IPS DF 6.9 (cell line): Measurements from ENCODE around the gene PLXNB2.
A peak's percentile ranks its signal among the peaks of the same experiment; 100 is the strongest.

Experiments
- DNase-seq: peaks from one replicate; pipeline ENCODE4 v3.0.0-alpha.2; 2013; ENCODE audit warnings: low read depth, low spot score
- H3K27ac ChIP-seq: one replicate; pipeline ENCODE4 v1.5.1; 2013; ENCODE audit warnings: low read length, control low read depth
- H3K27me3 ChIP-seq: 2 replicates; pipeline ENCODE4 v1.6.1; 2013; ENCODE audit warnings: mild to moderate bottlenecking, low read length; ENCODE audit not compliant: control insufficient read depth, insufficient read depth
- H3K36me3 ChIP-seq: 2 replicates; pipeline ENCODE4 v1.6.1; 2013; ENCODE audit warnings: low read length; ENCODE audit not compliant: control insufficient read depth, insufficient read depth
- H3K4me1 ChIP-seq: 2 replicates; pipeline ENCODE4 v1.6.1; 2013; ENCODE audit warnings: low read length; ENCODE audit not compliant: control insufficient read depth, insufficient read depth
- H3K4me3 ChIP-seq: 2 replicates; pipeline ENCODE4 v1.5.1; 2013; ENCODE audit warnings: mild to moderate bottlenecking, low read length
- H3K9me3 ChIP-seq: 2 replicates; pipeline ENCODE4 v1.6.1; 2013; ENCODE audit warnings: low read length, inconsistent platforms; ENCODE audit not compliant: control insufficient read depth, insufficient read depth
- WGBS: extraction: QIAGEN DNeasy Blood & Tissue Kit; methylation state at CpG from one replicate; pipeline ENCODE4 v1.1.7; 2013; ENCODE audit warnings: mixed read lengths, missing lambda C conversion rate; ENCODE audit not compliant: insufficient read length, insufficient coverage; 5-methylcytosine and 5-hydroxymethylcytosine counted together

Gene PLXNB2

GRCh38 chr22:50250555-50251476 lies 56.6 kb downstream of the PLXNB2 start, which contains the start of gene HDAC10:
Gene HDAC10, minus strand, starts transcription at chr22:50251265. Its CDS starts 233 bp downstream, at chr22:50251032.
- no peak within 1 kb of the TSS for H3K27ac ChIP-seq
- peak within 1 kb of the TSS; percentile 78 for H3K4me3 ChIP-seq
- H3K4me1 ChIP-seq = peaks cover 6% of the 10 kb centered on the region; the same call in 1 of the 2 replicates
- no peaks in the 10 kb centered on the region for H3K27me3 ChIP-seq
- DNase-seq = no peak
- WGBS = no CpG with 5 or more reads among the region's 81 CpGs
- H3K9me3 ChIP-seq = no peaks in the 10 kb centered on the region
- H3K36me3 ChIP-seq = peaks cover 3% of the 10 kb centered on the region; the same call in 1 of the 2 replicates

- no peak overlapping the region for H3K27ac ChIP-seq
- DNase-seq = no peak
- H3K4me1 ChIP-seq = peaks cover 6% of the 10 kb centered on the region; the same call in 1 of the 2 replicates
- WGBS = no CpG with 5 or more reads among the region's 11 CpGs
- H3K27me3 ChIP-seq = no peaks in the 10 kb centered on the region
- peaks cover 3% of the 10 kb centered on the region; the same call in 1 of the 2 replicates for H3K36me3 ChIP-seq
- 0 out of 2 replicates have a peak overlapping the region, but pooled peaks have one; percentile 2 for H3K4me3 ChIP-seq
- H3K9me3 ChIP-seq = no peaks in the 10 kb centered on the region
Observed at GRCh38 chr22:50250249-50250554, 57.2 kb downstream of the PLXNB2 start.

GRCh38 chr22:50249341-50250248 lies 57.9 kb downstream of the PLXNB2 start:
- H3K4me3 ChIP-seq = 0 out of 2 replicates have a peak overlapping the region, but pooled peaks have one; percentile 2

DNA sequence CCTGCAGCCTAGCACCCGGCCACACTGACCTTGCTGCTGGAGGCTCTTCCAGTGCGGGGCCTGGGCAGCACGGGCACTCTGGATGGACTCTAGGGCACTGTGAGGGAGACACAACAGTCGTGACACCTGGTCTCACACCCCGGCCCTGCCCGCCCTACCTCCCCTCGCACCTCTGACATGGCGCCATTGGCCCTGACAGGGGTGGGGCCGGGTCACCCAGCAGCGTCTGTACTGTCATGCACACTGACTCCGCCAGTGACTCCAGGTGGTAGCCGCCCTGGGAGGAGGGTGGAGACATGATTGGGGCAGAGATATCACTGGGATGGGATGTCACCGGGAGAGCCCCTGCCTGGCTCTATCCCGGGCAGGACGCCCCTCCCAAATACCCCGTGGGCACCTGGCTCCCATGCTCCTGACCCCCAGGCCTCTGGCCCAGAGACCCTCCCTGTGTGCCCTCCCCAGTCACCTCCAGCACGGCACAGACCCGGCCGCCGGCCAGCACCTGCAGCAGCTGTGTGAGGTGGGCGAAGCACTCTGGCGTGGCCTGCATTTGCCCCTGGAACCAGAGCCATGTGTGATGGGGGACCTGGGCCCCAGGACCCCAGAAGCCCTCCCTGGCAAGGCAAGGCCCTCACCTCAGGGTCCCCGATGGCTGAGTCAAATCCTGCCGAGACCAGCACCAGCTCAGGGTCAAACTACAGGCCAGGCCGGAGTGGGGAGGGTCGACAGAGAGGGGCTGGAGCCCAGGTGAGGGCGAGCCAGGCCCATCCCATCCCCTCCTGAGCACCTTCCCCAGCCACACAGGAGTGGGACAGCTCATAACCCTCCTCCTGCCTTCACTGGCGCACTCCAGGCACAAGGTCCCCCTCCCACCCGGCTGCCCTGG lies 59.0 kb downstream of the PLXNB2 start:
- WGBS = no CpG with 5 or more reads among the region's 29 CpGs
- peaks cover 3% of the 10 kb centered on the region; the same call in 1 of the 2 replicates for H3K36me3 ChIP-seq

More at GRCh38 chr22:50249341-50250248, 57.9 kb downstream of the PLXNB2 start:
- no peak for DNase-seq
- H3K27me3 ChIP-seq = no peaks in the 10 kb centered on the region
- H3K4me1 ChIP-seq = peaks cover 6% of the 10 kb centered on the region; the same call in 1 of the 2 replicates
- no CpG with 5 or more reads among the region's 32 CpGs for WGBS
- H3K9me3 ChIP-seq = no peaks in the 10 kb centered on the region
- peaks cover 3% of the 10 kb centered on the region; the same call in 1 of the 2 replicates for H3K36me3 ChIP-seq
- no peak overlapping the region for H3K27ac ChIP-seq

GRCh38 chr22:50247748-50248147 lies 59.7 kb downstream of the PLXNB2 start:
- no peaks in the 10 kb centered on the region for H3K27me3 ChIP-seq
- H3K36me3 ChIP-seq = peaks cover 3% of the 10 kb centered on the region; the same call in 1 of the 2 replicates
- H3K4me1 ChIP-seq = peaks cover 6% of the 10 kb centered on the region
- H3K4me3 ChIP-seq = no peak overlapping the region
- DNase-seq = no peak
- WGBS = no CpG with 5 or more reads among the region's 16 CpGs
- H3K9me3 ChIP-seq = no peaks in the 10 kb centered on the region
- H3K27ac ChIP-seq = no peak overlapping the region

More for the DNA sequence above, 59.0 kb downstream of the PLXNB2 start:
- H3K4me3 ChIP-seq = no peak overlapping the region
- no peak for DNase-seq
- no peaks in the 10 kb centered on the region for H3K27me3 ChIP-seq
- H3K4me1 ChIP-seq = peaks cover 6% of the 10 kb centered on the region
- H3K9me3 ChIP-seq = no peaks in the 10 kb centered on the region
- H3K27ac ChIP-seq = no peak overlapping the region

DNA sequence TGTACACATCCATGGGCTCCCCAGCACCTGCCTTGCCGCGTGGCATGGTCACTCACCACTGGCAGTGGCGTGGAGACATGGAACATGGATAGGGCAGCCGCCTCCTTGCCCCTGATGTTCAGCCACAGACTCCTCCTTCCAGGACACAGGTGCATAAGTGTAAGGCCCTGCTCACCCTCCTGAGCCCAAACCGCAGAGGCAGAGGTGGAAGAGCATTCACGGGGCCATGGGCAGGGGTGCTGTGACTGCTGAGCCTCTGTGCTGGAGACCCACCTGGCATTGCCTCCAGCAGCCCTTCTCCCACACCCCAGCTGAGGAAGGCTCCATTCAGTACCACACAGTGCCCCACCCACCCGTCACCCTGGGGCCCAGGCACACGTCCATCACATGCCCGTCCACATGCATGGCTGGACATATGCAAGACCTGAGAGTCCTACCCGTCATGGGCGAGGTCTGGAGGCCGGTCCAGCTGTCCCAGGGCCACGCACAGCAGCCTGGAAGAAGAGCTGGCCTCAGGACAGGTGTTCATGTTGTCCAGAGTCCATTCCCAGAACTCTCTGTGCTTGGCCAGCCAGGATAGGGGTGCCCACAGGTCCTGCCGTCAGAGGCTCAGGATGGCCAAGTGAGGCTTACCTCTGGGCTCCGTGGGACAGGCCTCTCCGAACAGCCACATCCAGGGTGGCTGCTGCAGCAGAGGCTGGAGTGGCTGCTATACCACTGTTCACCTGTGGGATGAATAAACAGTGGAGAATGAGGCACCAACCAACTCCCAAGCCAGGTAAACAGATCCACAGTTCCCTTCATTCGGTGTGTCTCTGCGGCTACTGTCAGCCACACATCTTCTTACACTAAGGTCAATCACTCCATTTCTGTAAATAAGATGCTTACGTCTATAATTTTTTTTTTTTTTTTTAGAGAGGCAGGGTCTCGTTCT lies 60.9 kb downstream of the PLXNB2 start:
- Histone ChIP-seq H3K27ac (no peak overlapping the region), H3K4me1 (peaks cover 4% of the 10 kb centered on the region; the same call in 1 of the 2 replicates), H3K9me3 (no peaks in the 10 kb centered on the region), H3K36me3 (peaks cover 3% of the 10 kb centered on the region; the same call in 1 of the 2 replicates), H3K27me3 (no peaks in the 10 kb centered on the region), H3K4me3 (no peak overlapping the region)
- no peak for DNase-seq
- no CpG with 5 or more reads among the region's 20 CpGs for WGBS

DNA sequence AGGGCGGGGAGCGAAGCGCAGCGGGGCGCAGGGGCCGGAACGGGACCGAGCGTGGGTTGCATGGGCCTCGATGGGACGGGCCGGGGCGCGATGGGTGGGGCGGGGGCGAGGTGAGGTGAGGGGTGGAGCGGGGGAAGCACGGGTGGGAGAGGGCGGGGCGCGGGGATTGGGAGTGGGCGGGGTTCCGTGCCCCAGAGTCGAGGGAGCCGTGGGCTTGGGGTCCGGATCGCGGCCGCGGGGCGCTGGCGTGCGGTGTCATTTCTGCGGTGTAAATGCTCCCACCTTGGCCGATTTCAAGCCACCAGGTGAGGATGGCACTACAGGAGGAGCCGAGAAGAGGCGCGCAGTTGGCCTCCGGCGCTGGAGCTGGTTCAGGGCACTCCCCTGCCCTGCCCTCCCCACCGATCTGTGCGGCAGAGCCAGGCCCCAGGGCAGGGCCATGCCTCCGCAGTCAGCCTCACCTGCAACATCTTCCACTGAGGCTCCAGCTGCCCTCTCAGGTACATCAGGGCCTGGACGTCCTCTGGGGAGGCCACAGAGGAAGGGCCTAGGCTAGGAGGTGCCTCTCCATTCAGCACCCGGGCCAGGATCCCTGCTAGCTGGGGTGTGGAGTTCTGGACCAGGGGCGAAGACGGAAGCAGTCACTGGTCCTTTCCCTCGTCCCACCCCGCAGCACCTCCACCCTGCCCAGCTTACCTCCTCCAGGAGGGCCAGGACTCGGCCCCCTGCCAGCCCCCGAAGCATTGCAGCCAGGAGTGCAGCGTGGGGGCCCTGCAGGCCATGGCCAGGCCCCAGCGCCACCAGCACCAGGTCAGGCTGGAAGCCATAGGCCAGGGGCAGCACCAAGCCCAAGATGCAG lies 62.0 kb downstream of the PLXNB2 start:
- DNase-seq = no peak
- H3K27ac ChIP-seq = no peak overlapping the region
- H3K27me3 ChIP-seq = no peaks in the 10 kb centered on the region
- H3K4me3 ChIP-seq = peak overlapping the region; percentile 92
- peaks cover 4% of the 10 kb centered on the region; the same call in 1 of the 2 replicates for H3K4me1 ChIP-seq
- H3K36me3 ChIP-seq = peaks cover 3% of the 10 kb centered on the region; the same call in 1 of the 2 replicates
- WGBS = no CpG with 5 or more reads among the region's 53 CpGs
- H3K9me3 ChIP-seq = no peaks in the 10 kb centered on the region

DNA sequence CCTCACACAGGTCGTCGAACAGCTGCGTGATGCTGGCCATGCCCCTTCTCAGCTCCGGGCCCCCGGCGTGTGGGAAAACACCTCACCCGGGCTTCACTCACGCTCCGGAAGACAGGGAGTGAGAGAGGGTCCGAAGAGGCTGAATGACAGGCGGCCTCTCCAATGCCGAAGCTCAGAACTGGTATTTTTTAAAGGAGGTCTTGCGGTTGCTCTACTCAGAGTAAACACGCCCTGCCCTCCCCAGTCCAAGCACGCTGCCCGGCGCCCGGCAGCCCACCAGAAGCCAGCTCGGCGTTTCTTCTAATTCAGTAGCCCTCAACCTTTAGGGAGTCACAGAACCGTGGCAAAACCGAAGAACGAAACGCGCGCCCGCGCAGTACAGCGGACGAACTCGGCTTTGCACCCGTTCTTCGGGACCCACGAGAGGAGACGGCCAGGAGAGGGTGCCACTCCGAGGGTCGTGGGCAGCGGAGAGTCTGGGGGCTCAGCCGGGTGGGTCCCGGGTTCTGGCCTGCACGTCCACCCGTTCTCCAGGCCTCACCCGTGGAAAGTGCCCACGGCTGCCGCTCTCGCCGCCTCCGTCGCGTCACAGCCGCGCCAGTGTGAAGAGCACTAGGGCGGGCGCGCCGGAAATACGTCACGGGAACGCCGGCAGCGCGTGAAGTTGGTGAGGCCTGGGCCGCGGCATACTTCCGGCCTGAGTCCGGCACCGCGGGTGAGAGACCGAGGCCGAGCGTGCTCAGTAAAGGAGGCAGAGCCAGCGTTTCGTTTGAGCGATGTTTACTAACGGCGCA lies 62.8 kb downstream of the PLXNB2 start, which contains the start of gene TUBGCP6:
Gene TUBGCP6, minus strand, starts transcription at position 604 of the 794 bp plus-strand sequence. Its CDS starts 564 bp downstream, at position 40.
- Histone ChIP-seq H3K36me3 (peaks cover 3% of the 10 kb centered on the region; the same call in 1 of the 2 replicates), H3K27ac (no peak within 1 kb of the TSS), H3K4me3 (peak within 1 kb of the TSS; percentile 92), H3K4me1 (peaks cover 1% of the 10 kb centered on the region; the same call in 1 of the 2 replicates), H3K27me3 (no peaks in the 10 kb centered on the region), H3K9me3 (no peaks in the 10 kb centered on the region)
- no peak for DNase-seq
- no CpG with 5 or more reads among the region's 76 CpGs for WGBS
